HG03520 (cell line): Measurements from ENCODE around the gene UBASH3A.
"Not testable (repeated sequence)": the region's sequence is repeated elsewhere in the genome, so short reads cannot be mapped to it uniquely, and the experiment has no call there.

ENCODE experiments used
- ATAC-seq: cut with Tn5 transposase; IDR thresholded peaks from one replicate; pipeline ENCODE4 v1.9.1; 2021; ENCODE audit warnings: mild to moderate bottlenecking, moderate library complexity; ENCODE audit not compliant: unreplicated experiment

Gene UBASH3A

DNA sequence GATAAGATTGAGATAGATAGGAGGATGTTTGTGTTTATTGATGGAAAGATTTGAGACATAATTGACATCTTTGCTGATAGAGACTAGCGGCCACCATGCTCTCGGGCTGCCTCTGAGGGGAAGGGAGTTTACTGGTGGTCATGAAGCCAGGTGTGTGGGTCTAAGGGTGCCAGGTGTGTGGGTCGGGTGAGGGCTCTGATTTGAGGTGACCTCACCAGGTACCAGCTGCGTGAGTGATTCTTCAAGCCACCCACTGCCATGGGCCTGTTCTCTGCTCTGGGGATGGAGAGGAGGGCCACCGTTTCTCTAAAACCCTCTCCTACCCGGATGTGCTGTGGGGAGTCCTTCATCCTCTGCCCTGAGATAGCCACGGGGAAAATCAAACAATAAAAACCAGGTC, 3.2 kb downstream of the UBASH3A start:
- no peak for ATAC-seq

DNA sequence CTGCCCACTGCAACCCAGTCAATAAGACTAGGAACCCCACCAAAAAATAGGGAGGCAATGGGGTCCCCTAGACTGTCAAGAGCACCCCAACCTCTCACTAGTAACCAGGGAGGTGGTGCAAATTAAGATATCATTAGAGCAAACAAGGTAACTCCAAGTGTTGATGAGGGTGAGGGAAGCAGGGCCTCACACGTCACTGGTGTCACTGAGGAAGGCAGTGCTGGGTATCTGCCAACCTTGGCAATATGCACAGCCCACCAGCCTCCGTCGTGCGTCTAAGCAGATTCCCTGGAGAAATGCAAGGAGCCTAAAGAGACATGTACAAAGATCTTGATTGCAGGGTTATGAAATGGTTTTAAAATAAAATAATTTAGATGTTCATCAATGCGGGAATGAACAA, 3.8 kb downstream of the UBASH3A start:
- no peak for ATAC-seq

DNA sequence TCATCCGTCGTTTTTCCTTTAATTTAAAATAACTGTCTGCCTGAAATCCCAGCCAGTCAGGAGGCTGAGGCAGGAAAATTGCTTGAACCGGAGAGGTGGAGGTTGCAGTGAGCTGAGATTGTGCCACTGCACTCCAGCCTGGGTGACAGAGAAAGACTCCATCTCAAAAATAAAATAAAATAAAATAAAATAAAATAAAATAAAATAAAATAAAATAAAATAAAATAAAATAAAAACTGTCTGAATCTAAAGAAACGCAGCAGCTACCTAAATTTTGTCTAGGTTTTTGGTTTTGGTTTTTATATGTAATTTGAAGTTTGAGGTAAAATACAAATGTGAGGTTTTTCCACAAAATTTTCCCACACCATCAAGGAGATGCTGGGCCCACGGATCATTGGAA, 5.0 kb downstream of the UBASH3A start:
- not testable (repeated sequence) for ATAC-seq

DNA sequence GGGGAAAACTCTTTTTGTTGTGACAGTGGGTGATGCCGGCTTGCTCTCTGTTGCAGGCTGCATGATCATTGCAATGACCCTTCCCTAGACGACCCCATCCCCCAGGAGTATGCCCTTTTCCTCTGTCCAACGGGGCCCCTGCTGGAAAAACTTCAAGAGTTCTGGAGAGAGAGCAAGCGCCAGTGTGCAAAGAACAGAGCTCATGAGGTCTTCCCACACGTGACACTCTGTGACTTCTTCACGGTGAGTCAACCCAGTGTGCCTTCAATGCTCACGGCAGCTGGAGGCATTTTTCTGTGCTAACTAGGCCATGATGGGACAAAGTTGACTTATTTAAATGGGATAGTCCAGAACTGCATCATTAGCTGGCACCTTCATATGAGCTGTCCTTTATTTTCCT, 5.7 kb downstream of the UBASH3A start:
- ATAC-seq: no peak

DNA sequence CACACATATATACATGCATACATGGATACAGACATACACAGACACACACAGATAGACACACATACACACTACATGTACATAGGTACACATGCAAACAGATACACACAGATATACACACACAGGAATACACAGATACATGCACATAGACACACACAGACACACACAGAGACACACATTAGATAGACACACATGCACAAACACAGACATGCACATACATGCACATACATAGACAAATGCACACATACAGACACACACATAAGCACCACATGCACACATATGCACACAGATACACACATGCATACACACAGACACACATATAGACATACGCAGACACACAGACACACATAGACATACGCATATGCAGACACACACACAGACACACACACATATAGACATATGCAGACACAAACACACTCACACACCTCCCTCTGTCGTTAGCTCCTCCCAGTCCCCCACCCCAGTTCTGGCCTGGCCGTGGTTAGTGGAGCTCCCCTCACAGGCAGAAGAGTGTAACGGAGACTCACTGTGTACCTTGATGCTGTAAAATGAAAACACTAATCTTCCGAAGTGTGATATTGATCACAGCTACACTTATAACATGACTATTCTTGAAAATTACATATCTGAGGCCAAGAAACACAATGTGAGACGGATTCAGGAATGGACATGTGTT, 7.6 kb downstream of the UBASH3A start:
- no peak for ATAC-seq

DNA sequence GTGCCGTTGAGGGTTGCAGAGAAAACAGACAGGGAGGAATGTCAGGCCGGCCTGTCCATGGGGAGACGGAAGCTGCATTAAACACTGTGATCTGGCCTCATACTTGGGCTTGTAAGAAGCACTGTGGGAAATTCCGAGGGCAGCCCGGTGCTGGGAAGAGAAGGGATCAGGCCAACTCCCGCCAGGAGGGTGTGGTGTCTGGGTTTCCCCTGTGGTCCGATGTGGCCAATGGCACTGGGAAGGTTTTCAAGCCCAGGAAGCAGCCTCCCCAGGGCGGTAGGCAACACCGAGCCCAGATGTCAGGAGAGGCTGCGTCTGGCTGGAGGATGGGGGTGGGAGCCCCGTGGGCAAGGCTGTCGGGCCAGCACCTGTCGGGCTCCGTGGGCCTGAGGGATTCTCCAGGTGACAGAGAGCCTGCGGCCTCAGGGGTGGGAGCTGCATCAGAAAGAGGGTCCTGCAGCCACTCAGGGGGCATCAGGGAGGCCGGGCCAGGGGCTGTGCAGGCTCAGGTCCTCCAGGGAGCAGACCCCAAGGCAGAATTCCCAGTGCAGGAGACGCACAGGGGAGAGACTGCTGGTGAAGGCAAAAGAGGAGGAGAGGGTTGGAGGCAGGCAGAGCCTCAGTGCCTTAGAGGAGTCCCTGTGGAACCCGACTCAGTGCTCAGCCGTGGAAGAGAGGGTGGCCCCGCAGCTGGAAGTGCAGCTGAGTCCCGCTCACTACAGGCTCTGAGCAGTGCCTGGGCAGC, 8.4 kb downstream of the UBASH3A start:
- ATAC-seq: no peak

DNA sequence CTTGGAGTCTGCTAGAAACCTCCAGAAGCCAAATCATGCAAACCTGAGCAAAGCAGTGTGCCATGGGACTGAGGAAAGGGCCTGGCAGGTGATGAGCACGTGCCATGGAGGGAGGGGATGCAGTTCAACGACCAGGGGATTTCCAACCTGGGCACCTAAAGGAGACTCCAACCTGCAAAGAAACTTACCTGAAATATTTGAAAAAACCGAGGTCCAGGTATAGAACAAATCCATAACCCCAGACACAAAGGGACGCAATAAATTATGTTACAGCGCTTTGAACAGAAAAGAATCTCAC, 8.9 kb downstream of the UBASH3A start:
- ATAC-seq: no peak

DNA sequence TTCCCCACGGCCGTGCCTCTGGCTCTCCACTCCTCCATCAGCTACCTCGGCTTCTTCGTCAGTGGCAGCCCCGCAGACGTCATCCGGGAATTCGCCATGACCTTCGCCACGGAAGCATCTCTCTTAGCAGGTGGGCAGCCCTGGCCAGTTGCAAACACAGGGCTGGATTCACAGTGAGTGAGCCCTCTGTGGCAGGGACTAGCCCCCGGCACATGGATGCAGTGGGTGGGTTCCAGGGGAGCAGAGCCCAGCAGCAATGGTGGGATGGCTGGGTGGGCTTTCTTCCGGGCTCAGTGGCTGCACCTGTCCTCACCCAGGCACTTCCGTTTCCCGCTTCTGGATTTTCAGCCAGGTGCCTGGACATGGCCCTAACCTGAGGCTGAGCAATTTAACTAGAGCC, 9.4 kb downstream of the UBASH3A start:
- no peak for ATAC-seq

DNA sequence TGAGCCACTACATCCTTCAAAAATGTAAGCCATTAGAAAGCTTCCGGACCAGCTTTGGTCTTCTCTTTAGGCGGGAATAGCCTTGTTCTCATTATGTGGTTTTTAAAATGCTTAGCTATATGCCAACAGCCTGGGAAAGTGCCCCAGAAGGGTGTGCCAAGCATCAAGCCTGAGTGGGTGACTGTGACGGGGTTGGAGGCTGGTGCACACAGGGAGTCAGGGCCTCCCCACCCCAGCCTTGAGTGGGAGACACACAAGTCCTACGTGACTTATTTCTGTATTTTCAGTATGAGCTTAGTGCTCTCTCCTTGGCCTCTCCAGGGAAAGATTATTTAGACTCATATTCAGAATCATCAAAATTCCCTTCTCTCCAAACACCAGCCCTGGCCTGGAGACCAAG, 9.8 kb downstream of the UBASH3A start:
- ATAC-seq: no peak

DNA sequence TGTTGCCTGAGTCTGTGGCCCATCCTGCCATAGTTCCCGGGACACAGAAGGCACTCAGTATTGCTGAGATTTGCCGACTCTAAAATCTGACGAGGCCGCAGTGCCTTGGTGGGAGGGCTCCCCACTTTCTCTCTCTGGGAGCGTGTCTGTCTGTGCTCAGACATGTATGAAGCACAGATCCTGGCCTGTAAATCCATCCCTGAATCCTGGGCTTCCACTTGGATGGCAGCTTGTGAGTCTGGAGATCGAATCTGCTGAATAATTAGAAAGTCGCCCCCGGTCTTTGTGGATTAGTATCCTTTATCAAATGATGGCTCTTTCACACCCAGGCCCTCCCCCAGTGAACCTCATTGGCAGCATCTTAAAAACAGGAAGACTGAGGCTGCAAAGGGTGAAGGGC, 10.4 kb downstream of the UBASH3A start:
- no peak for ATAC-seq

DNA sequence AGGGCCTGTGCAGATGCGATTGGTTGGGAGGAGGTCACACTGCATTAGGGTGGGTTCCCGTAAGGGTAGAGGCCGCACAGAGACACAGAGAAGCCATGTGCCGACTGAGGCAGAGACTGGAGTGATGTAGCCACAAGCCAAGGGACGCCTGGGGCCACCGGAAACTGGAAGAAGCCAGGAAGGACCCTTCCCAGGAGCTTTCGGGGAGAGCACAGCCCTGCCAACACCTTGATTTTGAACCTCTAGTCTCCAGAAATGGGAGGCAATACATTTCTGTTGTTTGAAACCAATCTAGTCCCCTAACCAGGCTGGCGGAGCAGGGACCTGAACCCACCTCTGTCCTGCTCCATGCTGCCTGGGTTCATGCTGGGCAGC, 10.8 kb downstream of the UBASH3A start:
- ATAC-seq: no peak

DNA sequence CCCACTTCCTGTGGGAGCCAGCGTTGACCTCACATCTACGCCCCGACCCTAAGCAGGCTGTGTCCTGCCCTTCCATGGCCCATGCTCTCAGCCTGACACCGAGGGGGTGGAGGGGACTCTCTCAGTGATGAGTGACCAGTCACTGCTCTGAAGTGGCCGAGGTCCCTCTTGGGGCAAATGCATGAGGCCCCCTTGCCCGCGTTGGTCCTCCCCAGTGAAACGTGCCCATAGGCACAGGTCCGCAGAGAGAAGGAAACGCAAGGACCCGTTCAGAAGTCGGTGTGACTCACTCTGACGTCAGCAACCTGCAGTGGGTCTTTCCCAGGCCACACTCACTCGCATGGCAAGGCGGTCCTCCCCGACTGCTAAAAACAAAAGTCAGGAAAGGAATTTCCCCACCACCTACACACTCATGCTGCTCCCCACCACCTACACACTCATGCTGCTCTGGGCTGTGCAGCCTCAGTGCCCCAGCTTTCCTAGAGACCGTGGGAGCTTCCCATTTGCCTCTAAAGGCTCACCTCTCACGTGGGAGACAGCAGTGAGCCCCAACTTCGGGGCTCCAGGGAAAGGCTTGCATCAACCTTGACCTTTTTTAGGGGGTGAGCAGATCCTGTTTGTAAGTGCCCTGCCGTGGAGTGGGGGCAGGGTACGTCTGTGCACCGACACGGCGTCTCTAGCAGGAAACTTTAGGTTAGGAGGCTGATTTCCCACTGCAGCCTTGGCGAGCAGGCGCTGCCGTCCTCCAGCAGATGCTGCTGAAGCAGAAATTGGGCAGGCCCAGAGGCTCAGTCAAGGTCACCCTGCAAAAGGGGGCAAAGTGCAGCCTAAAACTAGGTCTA, 11.4 kb downstream of the UBASH3A start:
- ATAC-seq: peak; percentile 54

DNA sequence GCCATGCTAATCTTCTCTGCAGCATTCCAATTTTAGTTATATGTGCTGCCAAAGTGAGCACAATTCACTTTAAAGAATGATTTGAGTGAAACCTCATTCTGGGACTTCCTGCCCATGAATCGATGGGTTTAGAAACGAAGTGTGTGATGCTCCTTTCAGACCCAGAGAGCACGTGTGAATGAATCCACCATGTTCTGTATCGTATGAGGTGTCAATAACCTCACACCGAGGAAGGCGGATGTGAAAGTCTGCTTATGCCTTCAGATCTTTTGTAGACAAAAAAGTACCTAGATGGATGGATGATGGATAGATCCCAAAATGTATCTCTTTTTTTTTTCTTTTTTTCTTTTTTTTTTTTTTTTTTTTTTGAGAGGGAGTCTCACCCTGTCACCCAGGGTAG, 13.8 kb downstream of the UBASH3A start:
- no peak for ATAC-seq

DNA sequence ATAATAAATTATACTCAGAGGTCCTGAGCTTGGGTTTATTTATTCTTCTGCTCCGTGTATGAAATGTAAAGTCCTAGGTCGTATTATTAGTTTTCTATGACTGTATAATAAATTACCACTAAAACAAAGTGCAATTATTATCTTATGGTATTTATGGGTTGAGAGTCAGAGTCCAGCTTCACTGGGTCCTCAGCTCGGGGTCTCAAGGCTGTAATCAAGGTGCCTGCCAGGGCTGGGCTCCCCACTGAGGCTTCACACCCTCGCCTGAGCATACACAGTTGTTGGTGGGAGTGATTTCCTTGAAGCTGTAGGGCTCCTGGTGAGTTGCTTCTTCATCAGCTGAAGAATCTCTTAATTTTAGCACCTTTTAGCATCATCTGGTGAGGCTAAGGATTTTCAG, 15.2 kb downstream of the UBASH3A start:
- no peak for ATAC-seq

DNA sequence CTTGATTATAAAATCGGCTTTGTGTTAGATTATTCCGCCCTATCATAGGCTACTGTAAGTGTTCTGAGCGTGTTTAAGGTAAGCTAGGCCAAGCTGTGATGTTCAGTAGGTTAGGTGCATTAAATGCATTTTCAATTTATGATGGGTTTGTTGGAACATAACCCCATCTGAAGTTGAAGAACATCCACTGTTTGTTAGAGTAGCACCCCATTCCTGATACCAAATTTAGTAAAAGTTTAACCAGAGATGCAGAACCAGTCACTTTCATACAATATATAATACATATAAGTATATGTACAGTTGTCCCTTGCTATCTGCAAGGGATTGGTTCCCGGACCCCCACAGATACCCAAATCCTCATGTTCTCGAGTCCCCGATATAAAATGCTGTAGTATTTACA, 16.1 kb downstream of the UBASH3A start:
- ATAC-seq: no peak

DNA sequence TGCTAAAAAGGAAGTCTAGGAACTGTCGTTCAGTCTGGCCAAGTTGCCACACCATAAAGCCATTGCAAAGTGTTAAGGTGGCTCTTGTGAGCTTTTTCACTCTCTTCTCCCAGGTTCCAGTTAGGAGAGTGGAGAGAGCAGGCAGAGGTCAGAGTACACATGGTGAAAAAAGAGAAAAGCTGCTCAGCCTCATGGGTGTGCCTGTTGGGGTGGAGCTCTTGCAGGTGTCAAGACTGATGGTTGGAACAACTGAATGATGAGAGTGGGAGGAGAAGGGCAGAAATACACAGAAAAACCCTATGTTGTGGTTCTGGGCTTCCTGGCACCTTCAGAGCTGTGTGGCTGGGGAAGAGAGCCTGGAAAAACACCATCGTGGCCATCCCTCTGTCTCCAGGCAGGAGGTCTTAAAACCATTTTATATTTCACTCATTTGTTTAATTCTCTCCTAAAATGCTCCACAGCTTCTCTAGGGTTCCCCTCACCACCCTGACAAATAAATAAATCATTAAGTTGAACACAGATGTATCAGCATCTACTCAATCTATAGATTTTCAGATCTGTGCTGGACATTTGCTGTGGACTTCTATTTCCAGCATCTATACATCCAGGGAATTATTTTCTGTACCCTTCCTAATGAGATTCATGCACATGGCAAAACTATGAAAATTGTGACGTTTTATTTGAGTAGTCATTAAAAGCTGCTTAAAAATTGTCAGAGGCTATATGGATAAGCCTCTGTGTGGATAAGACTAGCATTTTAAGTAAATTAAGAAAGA, 17.5 kb downstream of the UBASH3A start:
- ATAC-seq: no peak

DNA sequence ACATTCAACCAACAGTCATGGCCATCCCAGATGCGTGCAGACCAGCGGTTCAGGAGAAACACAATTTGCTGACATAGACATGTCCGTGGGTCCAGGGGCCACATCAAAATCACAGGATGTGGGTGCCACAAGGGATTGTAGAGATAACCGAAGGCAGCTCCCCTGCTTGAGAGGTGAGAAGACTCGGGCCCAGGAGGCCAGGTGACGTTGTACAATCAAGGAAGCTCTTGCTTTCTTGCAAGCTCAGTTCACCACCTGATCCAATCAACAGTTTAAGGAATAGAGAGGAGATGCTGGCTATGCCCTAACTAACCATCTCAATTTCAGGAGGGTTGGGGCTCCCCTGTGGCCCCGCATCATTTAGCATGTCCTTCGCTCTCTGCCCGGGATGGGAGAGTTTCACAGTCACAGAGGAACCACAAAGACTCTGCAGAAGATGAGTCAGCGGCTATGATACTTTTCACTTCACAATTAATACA, 19.5 kb downstream of the UBASH3A start:
- ATAC-seq: peak; percentile 49

DNA sequence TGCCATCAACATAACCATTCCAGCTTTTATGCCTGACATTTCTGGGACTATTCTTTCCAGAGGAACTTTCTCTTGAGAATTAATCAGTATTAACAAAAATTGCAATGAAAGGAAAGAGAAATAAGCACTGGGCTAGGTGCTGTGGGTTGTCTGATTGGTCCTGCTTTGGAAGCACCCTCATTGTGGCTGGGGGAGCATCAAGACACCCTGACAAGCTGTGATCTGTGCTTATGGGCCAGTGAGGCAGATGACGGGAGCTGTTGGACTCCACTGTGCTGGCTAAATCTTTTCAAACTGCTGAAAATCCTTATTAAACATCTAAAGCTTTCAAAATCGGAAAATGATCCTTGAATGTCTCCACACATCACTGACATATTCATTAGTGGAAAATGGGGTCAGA, 20.0 kb downstream of the UBASH3A start:
- ATAC-seq: peak; percentile 16

DNA sequence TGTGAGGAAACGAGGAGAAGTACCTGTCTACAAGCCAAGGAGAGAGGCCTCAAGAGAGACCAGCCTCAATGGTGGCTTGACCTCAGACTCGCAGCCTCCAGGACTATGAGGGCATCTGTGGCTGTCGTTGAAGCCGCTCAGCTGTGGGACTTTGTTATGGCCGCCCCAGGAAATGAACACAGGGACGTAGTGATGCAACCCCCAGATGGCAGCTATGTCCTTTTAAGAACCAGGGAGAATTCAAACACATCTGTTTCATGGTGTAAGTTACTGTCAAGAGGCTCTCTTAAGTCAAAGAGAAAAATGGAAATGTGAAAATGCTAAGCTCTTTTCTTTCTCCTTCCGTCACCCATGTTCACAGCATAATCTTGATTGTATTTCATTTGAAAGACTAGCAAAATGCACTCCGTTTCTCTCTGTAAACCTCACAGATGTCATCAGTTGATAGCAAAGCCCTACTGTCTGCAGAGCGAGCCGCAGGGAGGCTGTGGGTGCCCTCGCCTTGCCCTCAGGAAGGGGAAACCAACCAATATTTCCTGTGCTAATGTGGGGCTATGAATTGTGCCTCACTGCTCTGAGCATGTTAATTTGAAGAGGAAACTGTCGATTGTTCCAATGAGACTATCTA, 21.3 kb downstream of the UBASH3A start:
- ATAC-seq: no peak

DNA sequence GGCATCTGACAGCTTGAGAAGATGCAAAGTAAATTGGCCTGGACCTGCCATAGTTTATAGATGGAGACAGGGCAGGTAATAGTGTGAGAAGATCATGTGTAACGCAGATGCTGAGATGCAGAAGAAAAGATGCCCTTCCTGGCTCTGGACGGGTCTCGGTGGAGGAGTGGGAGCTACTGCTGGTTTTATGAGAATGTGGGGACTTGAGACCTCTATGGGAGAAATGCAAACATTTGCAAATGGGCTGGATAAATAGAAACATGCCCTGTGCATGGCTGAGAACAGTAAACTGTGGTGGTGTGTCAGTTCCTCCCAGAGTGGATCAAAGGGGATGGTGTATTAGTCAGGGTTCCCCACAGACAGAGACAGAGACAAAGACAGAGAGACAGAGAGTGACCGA, 21.9 kb downstream of the UBASH3A start:
- no peak for ATAC-seq

DNA sequence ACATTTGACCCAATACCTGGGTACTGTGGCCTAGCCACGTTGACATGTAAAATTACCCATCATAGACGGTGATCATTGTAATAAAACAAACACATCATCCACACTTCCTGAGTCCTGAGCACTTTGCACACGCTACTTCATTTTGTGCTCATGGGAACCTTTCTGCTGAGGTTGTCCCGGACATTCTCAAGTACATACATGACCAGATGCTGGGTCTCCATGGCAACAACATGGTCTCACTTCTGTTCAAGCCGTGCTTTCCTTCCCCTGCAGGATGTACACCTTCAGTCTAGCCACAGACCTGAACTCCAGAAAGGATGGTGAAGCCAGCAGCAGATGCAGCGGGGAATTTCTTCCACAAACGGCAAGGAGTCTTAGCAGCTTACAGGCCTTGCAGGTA, 22.7 kb downstream of the UBASH3A start:
- ATAC-seq: no peak
